NCI-H2227 (cell line): Measurements from ENCODE around the gene SLF2.

Experiments
- DNase-seq: peaks from one replicate; lab custom pipeline; 2025; ENCODE audit not compliant: unreplicated experiment; lab: John Stamatoyannopoulos, UW

Gene SLF2, protein sequence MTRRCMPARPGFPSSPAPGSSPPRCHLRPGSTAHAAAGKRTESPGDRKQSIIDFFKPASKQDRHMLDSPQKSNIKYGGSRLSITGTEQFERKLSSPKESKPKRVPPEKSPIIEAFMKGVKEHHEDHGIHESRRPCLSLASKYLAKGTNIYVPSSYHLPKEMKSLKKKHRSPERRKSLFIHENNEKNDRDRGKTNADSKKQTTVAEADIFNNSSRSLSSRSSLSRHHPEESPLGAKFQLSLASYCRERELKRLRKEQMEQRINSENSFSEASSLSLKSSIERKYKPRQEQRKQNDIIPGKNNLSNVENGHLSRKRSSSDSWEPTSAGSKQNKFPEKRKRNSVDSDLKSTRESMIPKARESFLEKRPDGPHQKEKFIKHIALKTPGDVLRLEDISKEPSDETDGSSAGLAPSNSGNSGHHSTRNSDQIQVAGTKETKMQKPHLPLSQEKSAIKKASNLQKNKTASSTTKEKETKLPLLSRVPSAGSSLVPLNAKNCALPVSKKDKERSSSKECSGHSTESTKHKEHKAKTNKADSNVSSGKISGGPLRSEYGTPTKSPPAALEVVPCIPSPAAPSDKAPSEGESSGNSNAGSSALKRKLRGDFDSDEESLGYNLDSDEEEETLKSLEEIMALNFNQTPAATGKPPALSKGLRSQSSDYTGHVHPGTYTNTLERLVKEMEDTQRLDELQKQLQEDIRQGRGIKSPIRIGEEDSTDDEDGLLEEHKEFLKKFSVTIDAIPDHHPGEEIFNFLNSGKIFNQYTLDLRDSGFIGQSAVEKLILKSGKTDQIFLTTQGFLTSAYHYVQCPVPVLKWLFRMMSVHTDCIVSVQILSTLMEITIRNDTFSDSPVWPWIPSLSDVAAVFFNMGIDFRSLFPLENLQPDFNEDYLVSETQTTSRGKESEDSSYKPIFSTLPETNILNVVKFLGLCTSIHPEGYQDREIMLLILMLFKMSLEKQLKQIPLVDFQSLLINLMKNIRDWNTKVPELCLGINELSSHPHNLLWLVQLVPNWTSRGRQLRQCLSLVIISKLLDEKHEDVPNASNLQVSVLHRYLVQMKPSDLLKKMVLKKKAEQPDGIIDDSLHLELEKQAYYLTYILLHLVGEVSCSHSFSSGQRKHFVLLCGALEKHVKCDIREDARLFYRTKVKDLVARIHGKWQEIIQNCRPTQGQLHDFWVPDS

GRCh38 chr10:100912605-100913469 lies at the start of gene SLF2:
Gene SLF2 (plus strand): TSS chr10:100912963. CDS start chr10:100913111, 148 bp downstream.
- peak; percentile 95 for DNase-seq

GRCh38 chr10:100863433-100863832 lies 49.3 kb upstream of the SLF2 start:
- no peak for DNase-seq

- no peak for DNase-seq
Observed at GRCh38 chr10:100864036-100864885, 48.5 kb upstream of the SLF2 start.

DNA sequence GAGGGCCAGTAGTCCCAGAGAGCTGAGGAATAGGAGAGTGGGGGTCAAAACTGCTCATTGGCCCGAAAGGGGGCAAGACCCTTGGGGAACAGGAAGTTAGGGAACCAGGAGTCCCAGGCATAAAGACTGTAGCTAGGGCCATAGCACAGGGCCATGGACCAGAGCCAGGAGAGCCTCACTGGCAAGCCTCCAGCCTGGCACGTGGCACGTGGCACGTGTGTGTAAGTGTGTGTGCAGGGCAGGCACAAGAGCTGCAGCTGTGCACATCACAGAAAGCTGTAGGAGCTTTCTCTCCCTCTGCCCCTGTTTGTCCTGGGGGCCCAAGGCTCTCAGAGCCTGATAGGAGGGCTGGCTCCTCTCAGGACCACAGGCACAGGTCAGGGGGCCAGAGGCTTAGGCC lies 47.8 kb upstream of the SLF2 start:
- no peak for DNase-seq

GRCh38 chr10:100866010-100866409 lies 46.8 kb upstream of the SLF2 start:
- no peak for DNase-seq

DNA sequence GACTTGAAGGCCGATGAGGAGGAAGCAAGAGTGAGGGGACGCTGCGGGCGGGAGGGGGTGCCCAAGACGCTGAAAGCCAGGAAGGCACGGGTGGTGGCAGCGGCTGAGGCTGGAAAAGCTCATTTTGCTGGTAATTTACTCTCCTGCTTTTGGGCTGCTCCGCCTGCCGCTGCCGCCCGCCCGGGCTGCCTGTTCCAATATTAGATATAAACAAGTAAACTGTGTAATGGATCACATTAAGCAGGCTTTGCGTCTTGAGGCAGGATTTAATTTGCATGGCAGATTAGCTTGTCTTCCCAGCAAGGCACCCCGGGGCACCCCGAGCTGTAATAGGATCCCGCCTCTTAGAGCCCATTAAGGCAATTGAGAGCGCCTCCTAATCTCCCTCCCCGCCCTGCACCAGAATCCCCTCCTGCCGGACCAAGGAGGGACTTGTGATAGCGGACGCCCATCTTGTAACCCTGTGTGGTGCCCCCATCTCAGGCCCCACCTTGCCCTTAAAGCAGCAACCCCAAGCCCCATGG lies 46.1 kb upstream of the SLF2 start:
- DNase-seq: no peak

DNA sequence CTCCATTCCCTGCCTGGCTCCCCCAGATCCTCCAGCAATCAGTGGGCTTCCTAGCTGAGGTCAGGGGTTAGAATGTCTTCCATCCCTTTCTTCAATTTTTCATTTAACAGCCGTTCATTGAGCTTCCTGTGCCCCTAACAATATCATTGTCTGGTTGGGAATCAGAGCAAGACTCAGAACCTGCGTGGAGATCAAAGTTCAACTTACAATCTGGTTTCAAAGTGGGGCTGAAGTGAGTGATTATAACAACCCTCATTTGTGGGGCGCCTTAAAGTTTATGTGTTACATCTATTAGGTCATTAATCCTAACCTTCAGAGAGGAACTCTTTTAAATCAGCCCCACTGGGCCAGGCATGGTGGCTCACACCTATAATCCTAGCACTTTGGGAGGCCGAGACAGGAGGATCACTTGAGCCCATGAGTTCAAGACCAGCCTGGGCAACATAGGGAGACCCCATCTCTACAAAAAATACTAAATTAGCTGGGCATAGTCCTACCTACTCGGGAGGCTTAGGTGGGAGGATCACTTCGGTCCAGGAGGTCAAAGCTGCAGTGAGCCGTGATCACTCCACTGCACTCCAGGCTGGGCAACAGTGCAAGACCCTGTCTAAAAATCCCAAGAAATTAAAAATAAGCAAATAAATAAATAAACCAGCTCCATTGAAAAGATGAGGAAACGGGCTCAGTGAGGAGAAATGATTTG lies 45.4 kb upstream of the SLF2 start:
- DNase-seq: no peak

- DNase-seq: no peak
Observed at GRCh38 chr10:100868382-100868781, 44.4 kb upstream of the SLF2 start.

- no peak for DNase-seq
Observed at GRCh38 chr10:100869399-100869798, 43.4 kb upstream of the SLF2 start.

DNA sequence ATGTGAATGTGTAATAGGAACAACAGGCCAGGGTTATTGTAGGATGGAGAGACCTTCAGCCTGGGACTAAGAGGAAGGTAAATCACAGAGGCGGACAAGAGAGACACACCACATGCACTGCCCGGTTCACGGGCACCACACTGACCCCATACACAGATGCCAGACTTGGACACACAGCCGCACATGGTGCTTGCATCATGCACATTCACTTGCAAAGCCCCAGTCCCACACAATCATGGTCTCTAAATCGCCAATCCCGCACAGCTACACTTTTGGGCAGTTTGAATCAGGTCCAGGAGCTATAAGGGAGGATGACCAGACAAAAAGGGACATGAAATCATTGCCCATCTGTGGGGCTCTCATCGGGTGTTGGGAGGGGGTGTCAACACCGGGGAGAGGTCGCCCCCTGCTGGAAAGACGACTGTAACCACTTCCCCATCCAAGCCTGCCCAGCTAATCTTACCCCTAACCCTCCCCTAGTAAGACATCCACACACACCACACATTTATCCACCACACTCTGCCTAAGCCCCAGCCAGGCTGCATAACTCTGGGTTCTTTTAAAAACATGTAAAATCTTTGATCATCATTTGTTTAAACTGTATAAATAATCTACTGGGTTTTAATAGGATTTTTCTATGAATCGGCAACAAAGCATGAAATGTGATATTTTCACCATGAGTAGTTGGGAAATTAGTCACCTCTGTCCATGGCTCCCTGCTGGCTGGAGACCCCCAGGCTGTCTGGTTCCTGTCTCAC lies 40.5 kb upstream of the SLF2 start:
- DNase-seq: peak; percentile 50

DNA sequence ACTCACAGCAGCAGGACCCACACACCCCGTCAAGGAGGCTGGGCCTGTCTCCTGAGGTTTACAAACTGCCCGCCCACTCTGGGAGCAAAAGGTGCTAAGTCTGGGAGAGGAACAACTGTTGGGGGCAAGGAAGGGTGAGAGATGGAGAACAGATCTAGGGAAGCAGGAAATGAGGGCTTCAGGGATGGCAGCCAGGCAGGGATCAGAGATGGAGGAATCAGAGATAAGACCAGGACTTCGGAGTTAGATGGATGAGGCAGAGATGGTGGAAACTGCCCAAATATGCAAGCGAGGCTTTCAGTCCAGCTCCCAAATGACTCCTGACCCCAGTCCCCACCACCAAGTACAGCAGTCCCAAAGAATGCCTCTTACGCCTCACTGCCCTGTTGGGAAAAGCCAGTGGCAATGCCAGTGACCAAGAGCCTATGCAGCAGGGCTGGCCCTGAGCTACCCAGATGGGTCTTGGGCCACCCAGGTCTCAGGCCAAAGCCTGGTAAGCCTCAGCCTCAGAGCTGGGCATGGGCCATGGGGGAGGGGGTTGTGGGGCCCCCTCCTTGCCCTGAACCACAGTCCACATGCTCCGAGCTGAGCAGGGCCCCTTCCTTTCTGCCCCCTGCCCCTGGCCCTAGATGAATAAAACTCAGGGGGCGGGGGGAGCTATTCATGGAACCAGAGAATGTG lies 39.5 kb upstream of the SLF2 start:
- no peak for DNase-seq

GRCh38 chr10:100873827-100874326 lies 38.9 kb upstream of the SLF2 start:
- DNase-seq: no peak

DNA sequence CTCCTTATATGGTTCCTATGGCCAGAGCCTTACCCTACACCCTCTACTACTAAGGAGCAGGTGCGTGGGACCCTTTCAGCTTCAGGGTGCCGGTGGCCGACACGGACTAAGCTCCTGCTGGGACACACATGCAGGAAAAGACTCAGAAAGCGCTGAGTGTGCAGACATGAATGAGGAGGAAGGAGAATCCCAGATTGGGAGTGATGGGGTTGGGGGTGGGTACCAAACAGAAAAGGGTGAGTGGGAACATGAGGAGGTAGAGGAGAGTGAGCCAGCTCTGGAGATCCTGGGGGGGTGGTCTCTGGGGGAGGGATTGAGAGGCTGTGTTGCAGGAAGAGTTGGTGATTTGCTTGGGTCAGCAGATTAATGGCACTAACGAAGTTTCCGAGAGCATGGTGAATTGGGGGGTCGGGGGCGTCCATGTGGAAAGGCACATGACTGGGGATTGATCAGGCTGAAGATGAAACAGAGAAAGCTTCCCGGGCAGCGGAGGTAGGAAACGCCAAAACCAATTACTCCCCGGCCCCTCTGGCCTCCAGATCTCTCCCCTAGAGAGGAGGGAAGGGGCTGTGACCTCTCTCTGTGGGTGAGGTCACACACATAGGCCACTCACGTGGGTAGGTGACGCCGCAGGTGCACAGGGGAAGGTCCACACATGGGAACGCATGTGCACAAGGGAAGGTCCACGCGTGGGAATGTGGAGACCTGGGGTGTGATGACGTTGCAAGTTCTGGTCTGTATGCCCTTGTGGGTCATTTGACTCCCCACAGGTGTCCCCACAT lies 37.9 kb upstream of the SLF2 start:
- no peak for DNase-seq

DNA sequence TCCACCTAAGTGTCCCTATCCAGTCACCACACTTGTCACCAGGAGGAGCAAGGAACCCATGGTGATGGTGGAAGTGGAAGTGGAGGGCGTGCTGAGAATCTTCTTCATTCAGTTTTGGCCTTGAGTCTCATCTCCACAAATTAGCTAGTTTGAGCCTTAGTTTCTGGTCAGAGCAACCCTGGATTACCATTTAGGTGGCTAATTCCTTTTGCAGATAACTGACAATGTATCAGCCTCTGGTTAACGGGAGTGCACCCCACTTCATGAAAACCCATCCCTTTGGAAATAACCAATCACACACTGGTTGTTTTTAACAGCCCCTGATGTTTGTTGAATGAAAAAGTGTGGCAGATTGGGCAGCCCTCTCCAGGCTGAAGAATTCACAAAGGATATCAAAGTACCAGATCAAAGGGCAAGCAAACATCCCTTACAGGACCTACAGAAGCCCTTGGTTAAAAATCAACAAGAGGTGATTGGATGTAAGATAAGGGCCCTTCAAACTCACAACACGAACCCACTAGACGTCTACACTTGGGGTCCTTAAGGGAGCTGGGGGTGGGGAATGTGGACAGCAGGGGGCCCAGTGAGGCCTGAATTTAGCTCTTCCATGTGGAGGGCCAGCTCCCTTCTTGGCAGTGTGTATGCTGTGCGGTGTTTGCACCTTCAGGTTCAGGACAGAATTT lies 37.1 kb upstream of the SLF2 start:
- DNase-seq: no peak

DNA sequence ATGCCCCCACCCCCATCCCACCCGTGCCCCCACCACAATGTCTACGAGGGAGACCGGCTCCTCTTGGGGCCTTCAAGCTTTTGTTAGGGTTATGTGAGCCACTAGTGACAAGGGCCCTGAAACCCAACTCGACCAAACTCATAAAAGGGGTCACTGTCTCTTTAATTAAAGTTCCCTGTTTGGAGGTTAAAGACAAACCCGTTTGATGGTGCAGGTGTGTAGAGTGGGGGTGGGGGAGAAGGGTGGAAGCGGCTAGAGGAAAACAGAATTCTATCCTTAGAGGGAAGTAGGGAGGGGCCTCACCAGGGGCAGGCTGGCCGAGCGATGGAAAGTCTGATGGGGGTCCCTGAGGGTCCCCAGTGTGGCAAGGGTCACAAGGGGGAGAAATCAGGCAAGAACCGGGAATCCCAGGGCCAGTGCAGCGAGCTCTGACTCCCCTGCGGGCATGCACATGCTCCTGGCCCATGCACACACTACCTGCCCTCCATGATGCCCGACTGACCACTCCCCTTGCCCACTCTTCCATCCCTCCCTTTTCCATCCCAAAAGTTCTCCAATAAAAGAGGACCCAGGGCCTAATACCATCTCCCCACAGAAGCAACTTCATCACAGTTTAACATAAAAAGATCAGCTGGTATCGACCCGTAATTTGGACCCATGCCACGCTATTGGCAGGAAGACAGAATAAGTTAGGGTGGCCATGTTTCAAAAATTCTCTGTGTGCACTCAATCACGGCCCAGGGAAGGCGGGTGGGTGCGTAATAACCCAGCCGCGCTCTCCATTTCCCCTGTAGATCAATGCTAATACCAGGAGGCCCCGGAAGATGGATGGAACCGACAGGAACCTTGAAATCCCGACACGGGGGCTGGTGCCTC lies 35.9 kb upstream of the SLF2 start:
- no peak for DNase-seq
